Panc1 (cell line): ENCODE results near the gene SMTN. TPM values are rescaled to one million over a fixed set of nuclear protein-coding genes. Genes with fewer than 3 reads are reported as not detected.

Source experiments
- ATAC-seq: fragments of 200-7000 bp; cut with Tn5 transposase; 2 replicates; pipeline ENCODE4 v1.9.1; 2020; ENCODE audit warnings: mild to moderate bottlenecking, moderate library complexity
- BruUV-seq: library from RNA; stranded (reverse); fragments of 400-500 nt; replicated peaks from 2 replicates; lab custom pipeline; 2021; lab: Mats Ljungman, UMichigan
- CTCF ChIA-PET: fragments of 300-600 bp; sonication (Branson Sonifier 250); formaldehyde crosslinking; loops from one replicate; lab custom pipeline; 2022; ENCODE audit warnings: antibody characterized with exemption; lab: Charles Lee
- POLR2A ChIA-PET: fragments of 300-600 bp; sonication (Branson Sonifier 250); formaldehyde crosslinking; loops from one replicate; lab custom pipeline; 2022; ENCODE audit warnings: antibody characterized with exemption; lab: Charles Lee
- DNase-seq: peaks from one replicate; pipeline ENCODE4 v3.0.0-alpha.2; 2010; ENCODE audit warnings: low read depth, low spot score
- H3K27ac ChIP-seq: 2 replicates; pipeline ENCODE4 v1.5.1; 2011; ENCODE audit warnings: mild to moderate bottlenecking, low read length, inconsistent platforms
- H3K27me3 ChIP-seq: fragments of 200-500 bp; sonication (Bioruptor generic); 2 replicates; pipeline ENCODE4 v1.6.0; 2014; ENCODE audit warnings: low read length, inconsistent platforms; ENCODE audit not compliant: control insufficient read depth, insufficient read depth
- H3K36me3 ChIP-seq: fragments of 200-500 bp; sonication (Bioruptor generic); 2 replicates; pipeline ENCODE4 v1.5.1; 2014; ENCODE audit warnings: inconsistent platforms, mild to moderate bottlenecking, low read length, moderate library complexity; ENCODE audit not compliant: control insufficient read depth, insufficient read depth
- H3K4me1 ChIP-seq: 2 replicates; pipeline ENCODE4 v1.5.1; 2011; ENCODE audit warnings: inconsistent platforms, mild to moderate bottlenecking, low read length, moderate library complexity; ENCODE audit not compliant: control insufficient read depth, insufficient read depth
- H3K4me3 ChIP-seq, 2 experiments: 2 replicates each; pipeline ENCODE4 v1.5.1; 2011 to 2012; ENCODE audit warnings: low read depth in 2 of 2, low read length in 2 of 2, mild to moderate bottlenecking in 2 of 2, inconsistent platforms in 1 of 2, moderate library complexity in 1 of 2
- H3K9me3 ChIP-seq: fragments of 200-500 bp; sonication (Bioruptor generic); 2 replicates; pipeline ENCODE4 v1.5.1; 2014; ENCODE audit warnings: low read depth, mild to moderate bottlenecking, inconsistent platforms, low read length, moderate library complexity; ENCODE audit not compliant: control insufficient read depth, insufficient read depth
- POLR2AphosphoS5 ChIP-seq: IDR thresholded peaks from 2 replicates; pipeline ENCODE4 v1.6.1; 2012; ENCODE audit warnings: mild to moderate bottlenecking, low read depth, low read length, moderate library complexity
- SIN3A ChIP-seq: IDR thresholded peaks from 2 replicates; pipeline ENCODE4 v1.6.1; 2012; ENCODE audit warnings: low read depth, mild to moderate bottlenecking, low read length, moderate library complexity, borderline replicate concordance; ENCODE audit not compliant: insufficient read depth
- TCF7L2 ChIP-seq: IDR thresholded peaks from 2 replicates; pipeline ENCODE4 v1.6.1; 2011; ENCODE audit warnings: mild to moderate bottlenecking, low read depth, low read length, inconsistent platforms
- in situ Hi-C: cut with HindIII; loops from 2 replicates; pipeline ENCODE4 v1.10.0; 2016; ENCODE audit warnings: low sequenced_read_pairs, low pct_unique_long_range_greater_than_20kb
- intact Hi-C: fragments of 100-400 bp; cut with micrococcal nuclease; formaldehyde crosslinking; loops from one replicate; pipeline ENCODE4 v1.10.0; 2022; ENCODE audit not compliant: unreplicated experiment
- total RNA-seq: library from RNA; stranded (reverse); gene quantifications from one replicate; pipeline ENCODE4 v1.2.1, GENCODE V29; 2021; ENCODE audit not compliant: unreplicated experiment
- TF ChIP-seq, protein P1 (sequence below), 2 experiments: IDR thresholded peaks; 2 replicates each; pipeline ENCODE4 v1.6.1; 2011 to 2012; ENCODE audit warnings: low read depth in 2 of 2, control low read depth in 1 of 2, low read length in 1 of 2, mild to moderate bottlenecking in 1 of 2, moderate library complexity in 1 of 2; ENCODE audit not compliant: insufficient read depth in 1 of 2
- TF ChIP-seq, protein P2 (sequence below): fragments of 450-650 bp; IDR thresholded peaks from 2 replicates; pipeline ENCODE4 v1.5.1; 2017; ENCODE audit warnings: mild to moderate bottlenecking

Gene SMTN
- total RNA-seq, 1 experiment from 2014 or later = 71.7 TPM

DNA sequence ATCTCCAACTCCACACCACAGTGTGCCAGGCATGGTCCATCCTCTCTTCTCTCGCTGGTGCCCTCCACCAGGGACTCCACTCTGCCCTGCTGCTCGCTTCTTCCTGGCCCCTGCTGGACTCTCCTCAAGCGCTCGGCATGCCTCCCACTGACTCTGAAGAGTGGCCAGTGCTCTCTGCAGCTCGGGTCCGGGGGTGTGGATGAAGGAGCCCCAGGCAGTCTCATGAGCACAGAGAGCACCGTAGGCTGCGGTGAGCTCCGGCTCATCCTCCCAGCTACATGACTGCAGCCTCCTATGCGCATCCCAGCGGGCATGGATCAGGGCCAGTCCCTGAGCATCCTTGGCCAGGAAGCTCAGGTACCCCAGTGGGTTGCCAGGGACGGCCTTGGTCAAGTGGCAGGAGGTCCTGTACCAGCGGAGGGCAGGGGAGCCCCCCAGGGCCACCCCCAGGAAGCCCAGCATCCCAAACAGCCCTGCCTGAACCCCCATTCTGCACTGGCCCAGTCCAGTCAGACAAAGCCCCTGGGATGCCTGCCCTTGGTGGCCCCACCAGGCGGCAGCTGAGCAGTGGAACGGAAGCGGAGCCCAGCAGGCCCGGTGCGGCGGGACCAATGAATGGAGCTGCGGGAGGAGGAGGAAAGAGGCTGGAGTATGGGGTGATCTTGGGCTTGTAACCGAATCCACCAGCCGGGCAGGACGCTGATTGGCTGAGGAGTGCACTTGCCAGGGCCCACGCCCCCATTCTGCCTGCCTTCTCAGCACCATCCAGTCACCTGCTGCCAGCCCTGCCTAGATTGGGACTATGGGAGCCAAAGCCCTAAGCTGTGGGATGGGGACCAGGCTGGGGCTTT lies 59.0 kb downstream of the SMTN start, which contains the start of gene PLA2G3:
Gene PLA2G3 (minus strand): TSS at position 643 of the 851 bp plus-strand sequence. CDS start 154 bp downstream, at position 489.
- H3K9me3 ChIP-seq = no peaks in the 10 kb centered on the region
- BruUV-seq = no TSS peak
- CTCF ChIA-PET = interaction anchor here (1.0 kb wide), 1 partner anchor 32 kb away, joined by 5 read pairs; no protein-coding TSS in a partner anchor
- POLR2A ChIA-PET = no interaction called here
- TF ChIP-seq, protein P1, sequence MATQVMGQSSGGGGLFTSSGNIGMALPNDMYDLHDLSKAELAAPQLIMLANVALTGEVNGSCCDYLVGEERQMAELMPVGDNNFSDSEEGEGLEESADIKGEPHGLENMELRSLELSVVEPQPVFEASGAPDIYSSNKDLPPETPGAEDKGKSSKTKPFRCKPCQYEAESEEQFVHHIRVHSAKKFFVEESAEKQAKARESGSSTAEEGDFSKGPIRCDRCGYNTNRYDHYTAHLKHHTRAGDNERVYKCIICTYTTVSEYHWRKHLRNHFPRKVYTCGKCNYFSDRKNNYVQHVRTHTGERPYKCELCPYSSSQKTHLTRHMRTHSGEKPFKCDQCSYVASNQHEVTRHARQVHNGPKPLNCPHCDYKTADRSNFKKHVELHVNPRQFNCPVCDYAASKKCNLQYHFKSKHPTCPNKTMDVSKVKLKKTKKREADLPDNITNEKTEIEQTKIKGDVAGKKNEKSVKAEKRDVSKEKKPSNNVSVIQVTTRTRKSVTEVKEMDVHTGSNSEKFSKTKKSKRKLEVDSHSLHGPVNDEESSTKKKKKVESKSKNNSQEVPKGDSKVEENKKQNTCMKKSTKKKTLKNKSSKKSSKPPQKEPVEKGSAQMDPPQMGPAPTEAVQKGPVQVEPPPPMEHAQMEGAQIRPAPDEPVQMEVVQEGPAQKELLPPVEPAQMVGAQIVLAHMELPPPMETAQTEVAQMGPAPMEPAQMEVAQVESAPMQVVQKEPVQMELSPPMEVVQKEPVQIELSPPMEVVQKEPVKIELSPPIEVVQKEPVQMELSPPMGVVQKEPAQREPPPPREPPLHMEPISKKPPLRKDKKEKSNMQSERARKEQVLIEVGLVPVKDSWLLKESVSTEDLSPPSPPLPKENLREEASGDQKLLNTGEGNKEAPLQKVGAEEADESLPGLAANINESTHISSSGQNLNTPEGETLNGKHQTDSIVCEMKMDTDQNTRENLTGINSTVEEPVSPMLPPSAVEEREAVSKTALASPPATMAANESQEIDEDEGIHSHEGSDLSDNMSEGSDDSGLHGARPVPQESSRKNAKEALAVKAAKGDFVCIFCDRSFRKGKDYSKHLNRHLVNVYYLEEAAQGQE (IDR thresholded peaks at IDR 0.05; ENCODE audit: insufficient read depth in 1 of 2, low read depth in 2 of 2, low read length in 1 of 2) = no peak
- TF ChIP-seq SIN3A (no peak), TCF7L2 (no peak), POLR2AphosphoS5 (no peak)
- TF ChIP-seq, protein P2, sequence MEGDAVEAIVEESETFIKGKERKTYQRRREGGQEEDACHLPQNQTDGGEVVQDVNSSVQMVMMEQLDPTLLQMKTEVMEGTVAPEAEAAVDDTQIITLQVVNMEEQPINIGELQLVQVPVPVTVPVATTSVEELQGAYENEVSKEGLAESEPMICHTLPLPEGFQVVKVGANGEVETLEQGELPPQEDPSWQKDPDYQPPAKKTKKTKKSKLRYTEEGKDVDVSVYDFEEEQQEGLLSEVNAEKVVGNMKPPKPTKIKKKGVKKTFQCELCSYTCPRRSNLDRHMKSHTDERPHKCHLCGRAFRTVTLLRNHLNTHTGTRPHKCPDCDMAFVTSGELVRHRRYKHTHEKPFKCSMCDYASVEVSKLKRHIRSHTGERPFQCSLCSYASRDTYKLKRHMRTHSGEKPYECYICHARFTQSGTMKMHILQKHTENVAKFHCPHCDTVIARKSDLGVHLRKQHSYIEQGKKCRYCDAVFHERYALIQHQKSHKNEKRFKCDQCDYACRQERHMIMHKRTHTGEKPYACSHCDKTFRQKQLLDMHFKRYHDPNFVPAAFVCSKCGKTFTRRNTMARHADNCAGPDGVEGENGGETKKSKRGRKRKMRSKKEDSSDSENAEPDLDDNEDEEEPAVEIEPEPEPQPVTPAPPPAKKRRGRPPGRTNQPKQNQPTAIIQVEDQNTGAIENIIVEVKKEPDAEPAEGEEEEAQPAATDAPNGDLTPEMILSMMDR = no peak
- ATAC-seq = no peak
- intact Hi-C loops (no loop called here), in situ Hi-C loops (no loop called here)
- H3K27me3 ChIP-seq = no peaks in the 10 kb centered on the region
- DNase-seq = no peak
- H3K4me3 ChIP-seq = no peak within 1 kb of the TSS
- H3K4me1 ChIP-seq = no peaks in the 10 kb centered on the region
- H3K36me3 ChIP-seq = no peaks in the 10 kb centered on the region
- H3K27ac ChIP-seq = no peak within 1 kb of the TSS

DNA sequence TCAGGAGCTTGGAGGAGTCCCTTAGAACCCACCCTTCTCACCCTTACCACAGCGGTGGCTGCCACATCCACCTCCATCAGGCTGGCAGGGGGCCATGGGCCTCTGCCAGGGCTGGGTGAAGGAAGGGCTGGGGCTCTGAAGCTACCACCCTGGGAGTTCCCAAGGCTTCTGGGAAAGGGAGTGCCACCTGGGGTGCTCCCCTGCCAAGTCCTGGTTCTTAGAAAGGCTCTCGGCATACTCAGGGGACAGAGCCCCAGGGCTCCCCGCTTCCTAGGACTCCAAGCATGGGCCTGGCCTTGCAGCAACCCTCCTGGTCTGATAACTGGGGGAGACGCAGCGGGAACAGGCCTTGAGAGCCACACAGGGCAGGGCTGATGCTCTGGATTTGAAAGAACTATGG lies 59.6 kb downstream of the SMTN start:
- CTCF ChIA-PET = interaction anchor here (1.0 to 1.1 kb wide), 2 partner anchors 32 to 45 kb away, joined by 3 to 5 read pairs; no protein-coding TSS in a partner anchor
- BruUV-seq = no TSS peak
- Histone ChIP-seq H3K36me3 (no peaks in the 10 kb centered on the region), H3K4me3 (no peak overlapping the region), H3K4me1 (no peaks in the 10 kb centered on the region), H3K27ac (no peak overlapping the region), H3K9me3 (no peaks in the 10 kb centered on the region), H3K27me3 (no peaks in the 10 kb centered on the region)
- in situ Hi-C loops = no loop called here
- DNase-seq = no peak
- POLR2A ChIA-PET = no interaction called here
- ATAC-seq = no peak
- intact Hi-C loops = no loop called here
- TF ChIP-seq TCF7L2 (no peak), POLR2AphosphoS5 (no peak)
- TF ChIP-seq, protein P1 (IDR thresholded peaks at IDR 0.05; ENCODE audit: insufficient read depth in 1 of 2, low read depth in 2 of 2, low read length in 1 of 2) = no peak
